Muscle layer of duodenum (tissue), 2 donors: ENCODE results near the gene INPP5E.

Experiments used
- H3K27ac ChIP-seq: one replicate; pipeline ENCODE4 v1.7.0; 2013; ENCODE audit warnings: mild to moderate bottlenecking, low read length
- H3K27me3 ChIP-seq: one replicate; pipeline ENCODE4 v1.7.0; 2013; ENCODE audit warnings: low read depth, mild to moderate bottlenecking, control low read depth, low read length
- H3K36me3 ChIP-seq, 2 donors: one replicate each; pipeline ENCODE4 v1.7.0; 2013; ENCODE audit warnings: low read length in 2 of 2, control low read depth in 1 of 2, mild to moderate bottlenecking in 1 of 2; ENCODE audit not compliant: insufficient read depth in 2 of 2, control insufficient read depth in 1 of 2
- H3K4me1 ChIP-seq, 2 donors: one replicate each; pipeline ENCODE4 v1.7.0; 2013; ENCODE audit warnings: low read length in 2 of 2, mild to moderate bottlenecking in 2 of 2, control low read depth in 1 of 2, moderate library complexity in 1 of 2; ENCODE audit not compliant: insufficient read depth in 2 of 2, control insufficient read depth in 1 of 2
- H3K4me3 ChIP-seq, 2 donors: one replicate each; pipeline ENCODE4 v1.7.0; 2013; ENCODE audit warnings: low read length in 2 of 2, low read depth in 1 of 2, mild to moderate bottlenecking in 1 of 2
- H3K9me3 ChIP-seq, 2 donors: one replicate each; pipeline ENCODE4 v1.7.0; 2013; ENCODE audit warnings: low read length in 2 of 2, control low read depth in 1 of 2, mild to moderate bottlenecking in 1 of 2; ENCODE audit not compliant: control insufficient read depth in 1 of 2
- donor health status: healthy.

Gene INPP5E

GRCh38 chr9:136482793-136483588, 43.3 kb upstream of the INPP5E start, which contains the start of gene SEC16A:
Gene SEC16A (minus strand): TSS chr9:136483040. CDS start chr9:136477615, 5,425 bp downstream.
- Histone ChIP-seq H3K4me3 (peak within 1 kb of the TSS; percentile 82 to 87), H3K4me1 (peaks cover 6 to 28% of the 10 kb centered on the region in 2 donors), H3K36me3 (peaks cover 0 to 9% of the 10 kb centered on the region in 2 donors), H3K27ac (peak within 1 kb of the TSS; percentile 96), H3K27me3 (no peaks in the 10 kb centered on the region), H3K9me3 (no peaks in the 10 kb centered on the region)

DNA sequence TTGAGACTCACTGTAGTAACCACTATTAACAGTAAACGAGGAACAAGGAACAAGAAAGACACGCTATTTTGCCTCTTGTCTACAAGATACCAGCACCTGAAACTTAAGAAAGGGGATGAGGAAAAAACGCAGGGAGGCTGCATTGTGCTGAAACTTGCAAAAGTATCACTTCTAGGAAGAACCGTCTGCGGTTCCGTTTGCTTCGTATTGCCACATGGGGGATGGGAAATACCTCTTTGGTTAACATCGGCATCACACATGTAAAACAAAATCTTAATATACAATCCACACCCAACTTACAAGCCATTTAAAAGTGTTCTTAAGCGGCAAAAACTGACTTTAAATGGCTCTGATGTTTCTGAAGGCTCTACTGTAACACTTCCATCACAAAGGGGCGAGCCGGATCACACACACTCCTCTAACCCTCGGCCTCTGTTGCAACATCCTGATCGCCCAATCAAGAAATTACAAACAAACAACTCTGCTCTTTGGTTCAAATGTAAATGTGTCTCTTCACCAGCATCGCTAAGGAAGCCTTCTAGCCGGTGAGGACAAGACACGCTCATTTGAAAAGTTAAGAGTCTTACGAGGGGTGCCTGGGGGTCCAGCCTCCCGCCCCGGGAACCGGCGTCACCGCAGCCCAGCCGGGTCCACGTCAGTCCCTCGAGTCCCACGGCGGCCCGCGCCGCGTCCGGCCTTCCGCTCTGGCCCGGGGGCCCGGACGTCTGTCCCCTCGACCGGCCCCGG, 42.6 kb upstream of the INPP5E start:
- peaks cover 3 to 15% of the 10 kb centered on the region in 2 donors for H3K36me3 ChIP-seq
- peak overlapping the region; percentile 87 for H3K27ac ChIP-seq
- no peaks in the 10 kb centered on the region for H3K9me3 ChIP-seq
- H3K4me1 ChIP-seq: peaks cover 6 to 28% of the 10 kb centered on the region in 2 donors
- H3K4me3 ChIP-seq: peak overlapping the region; percentile 82 to 87
- H3K27me3 ChIP-seq: no peaks in the 10 kb centered on the region

GRCh38 chr9:136481558-136481957, 41.9 kb upstream of the INPP5E start:
- Histone ChIP-seq H3K4me3 (peak overlapping the region; percentile 82 to 87), H3K4me1 (peaks cover 6 to 28% of the 10 kb centered on the region in 2 donors), H3K27me3 (no peaks in the 10 kb centered on the region), H3K9me3 (no peaks in the 10 kb centered on the region), H3K27ac (peak overlapping the region; percentile 87), H3K36me3 (peaks cover 9 to 21% of the 10 kb centered on the region in 2 donors)

- no peaks in the 10 kb centered on the region for H3K27me3 ChIP-seq
- no peaks in the 10 kb centered on the region for H3K9me3 ChIP-seq
- peaks cover 48 to 62% of the 10 kb centered on the region in 2 donors for H3K36me3 ChIP-seq
- no peak overlapping the region for H3K27ac ChIP-seq
- no peak overlapping the region for H3K4me3 ChIP-seq
- peaks cover 1 to 10% of the 10 kb centered on the region in 2 donors for H3K4me1 ChIP-seq
Measured at GRCh38 chr9:136476369-136477150, 36.9 kb upstream of the INPP5E start.

DNA sequence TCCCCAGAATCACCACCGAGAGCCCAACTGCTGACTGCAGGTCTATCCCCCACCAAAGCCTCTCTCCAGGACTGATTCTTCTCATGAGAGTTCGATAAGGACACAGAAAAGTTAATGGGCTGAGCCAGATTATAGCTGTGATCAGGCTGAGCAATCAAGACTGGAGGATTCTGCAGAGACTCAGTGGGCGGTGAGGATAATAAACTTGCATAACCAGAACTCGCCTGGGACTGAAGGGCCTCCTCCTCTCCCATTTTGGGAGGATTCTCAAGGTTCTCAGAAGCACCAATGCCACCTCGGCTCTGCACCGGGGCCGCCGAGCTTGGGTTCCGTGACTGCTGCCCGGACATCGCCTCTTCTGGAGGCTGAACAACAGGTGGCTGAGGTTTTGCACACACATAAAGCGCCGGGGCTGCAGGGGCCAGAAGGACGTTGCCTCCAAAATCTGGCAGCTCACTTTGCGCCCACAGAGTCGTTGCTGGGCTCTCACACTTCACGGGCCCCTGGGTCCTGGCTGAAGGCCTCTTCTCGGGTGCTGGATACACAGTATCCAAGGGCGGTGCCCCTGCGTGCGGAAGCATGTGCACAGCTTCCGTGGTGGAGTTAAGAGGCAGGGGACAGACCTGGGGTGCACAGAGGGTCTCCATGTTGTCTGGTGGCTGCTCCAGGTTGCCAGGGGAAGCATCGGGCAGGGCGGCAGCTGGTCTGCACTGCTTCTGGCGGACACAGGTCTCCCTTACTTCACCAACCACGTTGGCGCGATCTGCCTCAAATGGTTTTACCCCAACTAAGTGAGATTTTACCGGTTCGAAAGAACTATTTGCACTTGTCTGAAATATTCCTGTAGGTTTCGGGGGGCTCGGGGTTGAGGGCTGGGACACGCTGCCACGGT, 35.6 kb upstream of the INPP5E start:
- H3K4me3 ChIP-seq: no peak overlapping the region
- peaks cover 0 to 4% of the 10 kb centered on the region in 2 donors for H3K4me1 ChIP-seq
- no peak overlapping the region for H3K27ac ChIP-seq
- no peaks in the 10 kb centered on the region for H3K27me3 ChIP-seq
- no peaks in the 10 kb centered on the region for H3K9me3 ChIP-seq
- H3K36me3 ChIP-seq: peaks cover 59 to 76% of the 10 kb centered on the region in 2 donors

- H3K4me3 ChIP-seq: no peak overlapping the region
- no peaks in the 10 kb centered on the region for H3K4me1 ChIP-seq
- H3K36me3 ChIP-seq: peaks cover 64 to 87% of the 10 kb centered on the region in 2 donors
- H3K27ac ChIP-seq: no peak overlapping the region
- H3K9me3 ChIP-seq: no peaks in the 10 kb centered on the region
- no peaks in the 10 kb centered on the region for H3K27me3 ChIP-seq
Measured at GRCh38 chr9:136474021-136474640, 34.5 kb upstream of the INPP5E start.

- H3K4me1 ChIP-seq: no peaks in the 10 kb centered on the region
- H3K27me3 ChIP-seq: no peaks in the 10 kb centered on the region
- no peaks in the 10 kb centered on the region for H3K9me3 ChIP-seq
- H3K4me3 ChIP-seq: no peak overlapping the region
- H3K27ac ChIP-seq: no peak overlapping the region
- peaks cover 67 to 91% of the 10 kb centered on the region in 2 donors for H3K36me3 ChIP-seq
Measured at GRCh38 chr9:136473354-136473721, 33.7 kb upstream of the INPP5E start.

GRCh38 chr9:136472640-136473353, 33.2 kb upstream of the INPP5E start:
- Histone ChIP-seq H3K4me1 (no peaks in the 10 kb centered on the region), H3K4me3 (no peak overlapping the region), H3K36me3 (peaks cover 72 to 95% of the 10 kb centered on the region in 2 donors), H3K9me3 (no peaks in the 10 kb centered on the region), H3K27me3 (no peaks in the 10 kb centered on the region), H3K27ac (no peak overlapping the region)

DNA sequence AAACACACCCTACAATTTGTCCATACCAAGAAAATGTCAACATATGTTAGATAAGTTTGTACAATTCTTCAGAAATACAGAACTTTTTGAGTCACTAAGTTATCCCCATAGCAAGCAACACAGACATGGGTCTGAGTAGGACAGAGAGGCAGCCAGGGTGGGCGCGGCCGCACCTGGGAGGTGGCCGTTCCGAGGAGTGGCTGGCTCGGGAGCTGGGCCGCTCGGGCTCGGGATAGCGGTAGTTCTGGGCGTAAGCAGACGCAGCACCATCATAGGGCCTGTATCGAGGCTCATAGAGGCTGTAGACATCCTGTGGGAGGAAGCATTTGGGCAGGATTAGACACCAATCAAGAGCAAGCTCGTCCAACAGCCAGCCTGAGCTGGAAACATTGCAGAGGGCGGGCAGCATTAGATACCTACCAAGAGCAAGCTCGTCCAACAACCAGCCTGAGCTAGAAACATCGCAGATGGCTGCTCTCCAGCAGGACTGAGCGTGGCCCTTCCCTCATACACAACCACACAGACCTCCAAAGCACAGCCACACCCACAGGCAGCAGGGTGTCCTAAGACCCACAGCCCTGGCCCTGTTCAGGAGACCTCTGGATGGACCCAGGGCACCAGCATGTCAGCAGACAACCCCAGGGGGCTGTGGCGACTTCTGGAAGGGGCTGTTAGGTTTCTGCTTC, 32.3 kb upstream of the INPP5E start:
- Histone ChIP-seq H3K4me1 (no peaks in the 10 kb centered on the region), H3K9me3 (no peaks in the 10 kb centered on the region), H3K27me3 (no peaks in the 10 kb centered on the region), H3K27ac (no peak overlapping the region), H3K36me3 (peaks cover 74 to 95% of the 10 kb centered on the region in 2 donors), H3K4me3 (no peak overlapping the region)
